Heart left ventricle (tissue), 16 donors: ENCODE results near the gene ZBTB20. TPM values are rescaled to one million over a fixed set of nuclear protein-coding genes. Genes with fewer than 3 reads are reported as not detected.

Source experiments
- ATAC-seq, 4 donors: fragments of 200-7000 bp; cut with Tn5 transposase; one replicate each; pipeline ENCODE4 v1.9.1; 2020 to 2022; ENCODE audit warnings: moderate library complexity in 4 of 4, mild to moderate bottlenecking in 3 of 4, moderate number of reproducible peaks in 1 of 4
- DNase-seq, 5 donors: peaks; one replicate each; pipeline ENCODE4 v3.0.0-alpha.2; 2020
- H3K27ac ChIP-seq, 12 donors: fragments of 200-600 bp; sonication (generic) in 4 of 12; one replicate each; pipeline versions ENCODE4 v1.5.0 to v1.8.0; 2016 to 2022; ENCODE audit warnings: mild to moderate bottlenecking in 2 of 12
- H3K27me3 ChIP-seq, 9 donors: fragments of 200-600 bp; sonication (generic) in 2 of 9; one replicate each; pipeline versions ENCODE4 v1.5.1 to v1.8.0; 2016 to 2022; ENCODE audit warnings: mild to moderate bottlenecking in 3 of 9
- H3K36me3 ChIP-seq, 9 donors: fragments of 200-600 bp; sonication (generic) in 2 of 9; one replicate each; pipeline versions ENCODE4 v1.5.0 to v1.8.0; 2018 to 2022; ENCODE audit warnings: mild to moderate bottlenecking in 2 of 9
- H3K4me1 ChIP-seq, 12 donors: fragments of 200-600 bp; sonication (generic) in 4 of 12; one replicate each; pipeline versions ENCODE4 v1.5.0 to v1.8.0; 2016 to 2022; ENCODE audit warnings: mild to moderate bottlenecking in 3 of 12
- H3K4me3 ChIP-seq, 12 donors: fragments of 200-600 bp; sonication (generic) in 4 of 12; one replicate each; pipeline versions ENCODE4 v1.5.0 to v1.8.0; 2017 to 2022; ENCODE audit warnings: mild to moderate bottlenecking in 9 of 12, moderate library complexity in 4 of 12
- H3K9me3 ChIP-seq, 12 donors: fragments of 200-600 bp; sonication (generic) in 4 of 12; one replicate each; pipeline versions ENCODE4 v1.5.0 to v1.8.0; 2016 to 2022; ENCODE audit warnings: mild to moderate bottlenecking in 1 of 12
- CTCF ChIP-seq, 12 donors: fragments of 200-600 bp; sonication (generic) in 4 of 12; IDR thresholded peaks; one replicate each; pipeline versions ENCODE4 v1.5.0 to v1.8.0; 2018 to 2022; ENCODE audit warnings: antibody characterized with exemption in 12 of 12, mild to moderate bottlenecking in 5 of 12
- POLR2A ChIP-seq, 2 donors: fragments of 450-650 bp; IDR thresholded peaks; one replicate each; pipeline ENCODE4 v1.6.1; 2017; ENCODE audit warnings: antibody characterized with exemption in 2 of 2, mild to moderate bottlenecking in 2 of 2, moderate library complexity in 2 of 2
- WGBS, 4 donors: extraction: QIAGEN DNeasy Blood & Tissue Kit in 2 of 4; methylation state at CpG; one replicate each; pipeline versions ENCODE4 v1.1.5 to v1.1.7; 2013 to 2018; 5-methylcytosine and 5-hydroxymethylcytosine counted together
- intact Hi-C, 10 donors: fragments of 100-400 bp; cut with DNase I; formaldehyde crosslinking; loops; one replicate each; pipeline versions ENCODE4 v1.11.1 to v1.14.2; 2022
- polyA plus RNA-seq, 2 donors: library from polyadenylated mRNA; stranded (reverse); fragments of 200-250 nt; gene quantifications; one replicate each; pipeline ENCODE4 v1.2.3, GENCODE V29; 2013
- total RNA-seq, 9 donors: library from RNA; depleted of rRNA in 2 of 9; stranded (reverse); fragments of >200 nt in 2 of 9; fragmentation: NEBNext Ultra II Directional in 3 of 9; extraction: Animal tissue kit (Norgen Biotek cat#: 25700) in 3 of 9; gene quantifications; one replicate each; pipeline versions ENCODE4 v1.1.0 to v1.2.4, GENCODE V29; 2016 to 2023
- donor health status: ischemic (EF 13 %, LVEDD 7.1; RV severe dilation, severe dysfunction).
- donor health status: healthy with polysubstance abuse.
- donor health status: DM: no; HTN: yes; CAD: no.
- donor health status: DM: no; HTN: no; CAD: no.
- donor health status: ischemic (EF 25% LVEDD 6.9; RV normal size, moderate dysfunction).
- donor health status: ischemic (EF 25% LVEDD 5.7; RV mildly dilated, moderate dysfunction).
- donor health status: healthy.
- donor health status: DM: yes; HTN: yes; CAD: no.
- donor health status: ischemic (EF 35%, LVEDD 5.7; RV mildly dilated, moderate dysfunction).
- donor health status: nonischemic (EF 11% LVEDD 7.7; RV severe dilation, severe dysfunction).
- donor health status: DM: yes; HTN: yes; CAD: no.
- donor health status: PGD.
- donor health status: ischemic (EF 29% LVEDD 5.4; RV normal size, mild dysfunction).
- donor health status: nonischemic (EF 23%, LVEDD 6.1; RV moderate dilation, normal function).

The ZBTB20 gene
- total and polyA plus RNA-seq, 11 donors: 6.2 to 109 (median 77.3) TPM

GRCh38 chr3:114545193-114545592 lies 601.9 kb downstream of the ZBTB20 start:
- ATAC-seq: no peak
- H3K4me3 ChIP-seq: no peak overlapping the region
- no peak overlapping the region for H3K27ac ChIP-seq
- 94 to 100% (median 97%) methylated on average over 1 of the region's 1 CpG for WGBS, 4 donors
- no peaks in the 10 kb centered on the region for H3K9me3 ChIP-seq
- TF ChIP-seq CTCF (IDR thresholded peaks at IDR 0.05) (no peak), POLR2A (IDR thresholded peaks at IDR 0.05) (no peak)
- H3K4me1 ChIP-seq: peaks cover 0 to 14% (median 0%) of the 10 kb centered on the region in 12 donors
- intact Hi-C loops: no loop called here
- no peaks in the 10 kb centered on the region for H3K36me3 ChIP-seq
- no peaks in the 10 kb centered on the region for H3K27me3 ChIP-seq
- DNase-seq: no peak

- ATAC-seq: no peak
- no peak for DNase-seq
- no peaks in the 10 kb centered on the region for H3K36me3 ChIP-seq
- H3K4me1 ChIP-seq: peaks cover 0 to 14% (median 2%) of the 10 kb centered on the region in 12 donors
- TF ChIP-seq CTCF (IDR thresholded peaks at IDR 0.05): no peak
- no peak for TF ChIP-seq POLR2A (IDR thresholded peaks at IDR 0.05)
- intact Hi-C loops: no loop called here
- WGBS, 4 donors: 29 to 68% (median 59%) methylated on average over 1 of the region's 1 CpG
- no peak overlapping the region for H3K4me3 ChIP-seq
- H3K27me3 ChIP-seq: no peaks in the 10 kb centered on the region
- H3K9me3 ChIP-seq: peaks cover 0 to 3% (median 0%) of the 10 kb centered on the region in 12 donors
- no peak overlapping the region for H3K27ac ChIP-seq
Observed at GRCh38 chr3:114542359-114542758, 604.7 kb downstream of the ZBTB20 start.

- H3K4me1 ChIP-seq: peaks cover 0 to 14% (median 2%) of the 10 kb centered on the region in 12 donors
- 66 to 78% (median 76%) methylated on average over 5 of the region's 5 CpGs for WGBS, 4 donors
- DNase-seq: no peak
- no peak overlapping the region for H3K4me3 ChIP-seq
- H3K9me3 ChIP-seq: peaks cover 0 to 7% (median 0%) of the 10 kb centered on the region in 12 donors
- no peak overlapping the region for H3K27ac ChIP-seq
- intact Hi-C loops: no loop called here
- no peaks in the 10 kb centered on the region for H3K27me3 ChIP-seq
- TF ChIP-seq POLR2A (IDR thresholded peaks at IDR 0.05): no peak
- TF ChIP-seq CTCF (IDR thresholded peaks at IDR 0.05): no peak
- peak in 2 of 4 donors; percentile 39 to 52 for ATAC-seq
- no peaks in the 10 kb centered on the region for H3K36me3 ChIP-seq
Observed at GRCh38 chr3:114539525-114539924, 607.6 kb downstream of the ZBTB20 start.

- no peak for DNase-seq
- intact Hi-C loops: no loop called here
- ATAC-seq: no peak
- H3K4me1 ChIP-seq: peaks cover 0 to 14% (median 2%) of the 10 kb centered on the region in 12 donors
- peaks cover 0 to 17% (median 0%) of the 10 kb centered on the region in 12 donors for H3K9me3 ChIP-seq
- H3K27ac ChIP-seq: no peak overlapping the region
- no peaks in the 10 kb centered on the region for H3K36me3 ChIP-seq
- no peak overlapping the region for H3K4me3 ChIP-seq
- 78 to 90% (median 83%) methylated on average over 2 of the region's 2 CpGs for WGBS, 4 donors
- TF ChIP-seq CTCF (IDR thresholded peaks at IDR 0.05) (no peak), POLR2A (IDR thresholded peaks at IDR 0.05) (no peak)
- H3K27me3 ChIP-seq: no peaks in the 10 kb centered on the region
Observed at GRCh38 chr3:114538211-114538610, 608.9 kb downstream of the ZBTB20 start.
